Neural cell (in vitro differentiated cells): ENCODE results near the gene COL17A1. TPM values are rescaled to one million over a fixed set of nuclear protein-coding genes. Genes with fewer than 3 reads are reported as not detected.

Experiments
- H2AFZ ChIP-seq: fragments of 200-600, 300-800 bp; sonication (generic), shearing (Covaris generic); 2 replicates; pipeline ENCODE4 v1.6.0; 2014; ENCODE audit warnings: low read depth, mild to moderate bottlenecking, antibody characterized with exemption, low read length, moderate library complexity
- H3F3A ChIP-seq: fragments of 200-600 bp; shearing (Covaris generic); 2 replicates; pipeline ENCODE4 v1.6.1; 2016; ENCODE audit warnings: mild to moderate bottlenecking, moderate library complexity, mixed read lengths, antibody characterized with exemption, low read length; ENCODE audit not compliant: insufficient read depth, poor library complexity, severe bottlenecking
- H3K27ac ChIP-seq: fragments of 200-600, 300-800 bp; sonication (generic), shearing (Covaris generic); 2 replicates; pipeline ENCODE4 v1.5.1; 2014; ENCODE audit warnings: mild to moderate bottlenecking, low read length, moderate library complexity
- H3K27me3 ChIP-seq: fragments of 300-800, 200-600 bp; sonication (generic), shearing (Covaris generic); 2 replicates; pipeline ENCODE4 v1.6.0; 2014; ENCODE audit warnings: mild to moderate bottlenecking, low read depth, low read length, moderate library complexity; ENCODE audit not compliant: insufficient read depth
- H3K36me3 ChIP-seq: fragments of 300-800, 200-600 bp; sonication (generic), shearing (Covaris generic); 2 replicates; pipeline ENCODE4 v1.5.1; 2014; ENCODE audit warnings: mild to moderate bottlenecking, antibody characterized with exemption, low read length, moderate library complexity; ENCODE audit not compliant: insufficient read depth
- H3K4me2 ChIP-seq: fragments of 300-800, 200-600 bp; sonication (generic), shearing (Covaris generic); 2 replicates; pipeline ENCODE4 v1.6.0; 2014; ENCODE audit warnings: mild to moderate bottlenecking, low read length
- H3K4me3 ChIP-seq: fragments of 300-800, 200-600 bp; sonication (generic), shearing (Covaris generic); 2 replicates; pipeline ENCODE4 v1.5.1; 2014; ENCODE audit warnings: mild to moderate bottlenecking, low read length, moderate library complexity
- H3K79me2 ChIP-seq: fragments of 200-600 bp; shearing (Covaris generic); replicated peaks from 2 replicates; pipeline ENCODE4 v1.6.0; 2014; ENCODE audit warnings: mild to moderate bottlenecking, low read length, moderate library complexity; ENCODE audit not compliant: insufficient read depth
- H3K9ac ChIP-seq: fragments of 300-800, 200-600 bp; sonication (generic), shearing (Covaris generic); 2 replicates; pipeline ENCODE4 v1.6.1; 2016; ENCODE audit warnings: mild to moderate bottlenecking, low read length, mixed read lengths
- H3K9me2 ChIP-seq: fragments of 200-600 bp; shearing (Covaris generic); 2 replicates; pipeline ENCODE4 v1.6.1; 2016; ENCODE audit warnings: mild to moderate bottlenecking, low read length, mixed read lengths; ENCODE audit not compliant: insufficient read depth
- H3K9me3 ChIP-seq: fragments of 200-600, 300-800 bp; sonication (generic), shearing (Covaris generic); 2 replicates; pipeline ENCODE4 v1.6.1; 2016; ENCODE audit warnings: mild to moderate bottlenecking, mixed run types, low read length, moderate library complexity, mixed read lengths
- H4K20me1 ChIP-seq: fragments of 200-600 bp; shearing (Covaris generic); 2 replicates; pipeline ENCODE4 v1.6.1; 2016; ENCODE audit warnings: mild to moderate bottlenecking, mixed run types; ENCODE audit not compliant: insufficient read depth
- CTCF ChIP-seq: fragments of 450-650 bp; IDR thresholded peaks from 2 replicates; pipeline ENCODE4 v1.5.1; 2014; ENCODE audit warnings: antibody characterized with exemption, mild to moderate bottlenecking, moderate library complexity; ENCODE audit not compliant: poor library complexity, severe bottlenecking
- EP300 ChIP-seq: fragments of 450-650 bp; conservative IDR thresholded peaks from 2 replicates; pipeline ENCODE4 v1.6.1; 2014; ENCODE audit warnings: antibody characterized with exemption, mild to moderate bottlenecking, moderate library complexity; ENCODE audit not compliant: poor library complexity, severe bottlenecking
- EZH2 ChIP-seq: fragments of 200-600, 300-800 bp; shearing (Covaris generic), sonication (generic); IDR thresholded peaks from 2 replicates; pipeline ENCODE4 v1.6.1; 2014; ENCODE audit warnings: antibody characterized with exemption, low read length, borderline replicate concordance, mild to moderate bottlenecking; ENCODE audit not compliant: insufficient read depth, poor library complexity, severe bottlenecking
- MXI1 ChIP-seq: fragments of 450-650 bp; conservative IDR thresholded peaks from 2 replicates; pipeline ENCODE4 v1.6.1; 2014; ENCODE audit warnings: antibody characterized with exemption, mild to moderate bottlenecking; ENCODE audit not compliant: poor library complexity, severe bottlenecking
- POLR2AphosphoS5 ChIP-seq: IDR thresholded peaks from 2 replicates; pipeline ENCODE4 v1.6.1; 2012
- RAD21 ChIP-seq: fragments of 450-650 bp; conservative IDR thresholded peaks from 2 replicates; pipeline ENCODE4 v1.6.1; 2014; ENCODE audit warnings: antibody characterized with exemption, mild to moderate bottlenecking, moderate library complexity
- SMC3 ChIP-seq: fragments of 450-650 bp; conservative IDR thresholded peaks from 2 replicates; pipeline ENCODE4 v1.6.1; 2014; ENCODE audit warnings: antibody characterized with exemption, mild to moderate bottlenecking, moderate library complexity; ENCODE audit not compliant: poor library complexity
- TAF1 ChIP-seq: IDR thresholded peaks from 2 replicates; pipeline ENCODE4 v1.6.1; 2012; ENCODE audit warnings: low read depth
- polyA plus RNA-seq: library from polyadenylated mRNA; depleted of rRNA; stranded (reverse); fragments of >200 nt; gene quantifications from 2 replicates; pipeline ENCODE4 v1.2.3, GENCODE V29; 2014
- TF ChIP-seq, protein P1 (sequence below): IDR thresholded peaks from 2 replicates; pipeline ENCODE4 v1.6.1; 2012; ENCODE audit warnings: borderline replicate concordance

The COL17A1 gene
- polyA plus RNA-seq, 1 donor from 2014 or later: not detected

DNA sequence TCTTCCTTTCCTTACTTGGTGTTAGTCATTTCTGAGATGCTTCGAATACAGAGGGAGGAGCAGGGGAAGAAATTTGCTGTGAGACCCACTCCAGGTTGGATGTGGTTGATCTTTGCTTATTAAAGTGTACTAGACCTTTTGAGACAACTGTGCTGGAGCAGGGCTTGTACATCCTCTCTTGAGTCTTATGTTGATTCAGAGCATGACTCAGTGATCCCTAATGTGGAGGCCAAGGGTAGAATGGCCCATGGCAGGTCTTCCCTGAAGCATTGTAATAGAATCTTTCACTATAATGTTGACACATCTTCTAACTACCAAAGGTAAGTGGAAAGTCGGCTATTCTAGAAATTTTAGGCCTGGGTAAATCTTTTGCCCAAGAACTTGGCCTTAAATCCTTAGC, 19.2 kb upstream of the COL17A1 start:
- Histone ChIP-seq H3K4me2 (no peak overlapping the region), H3F3A (no peaks in the 10 kb centered on the region), H3K4me3 (no peak overlapping the region), H3K27me3 (no peaks in the 10 kb centered on the region), H3K9me3 (peaks cover 4% of the 10 kb centered on the region), H3K9ac (no peak overlapping the region), H3K27ac (no peak overlapping the region), H3K79me2 (no peaks in the 10 kb centered on the region), H2AFZ (no peak overlapping the region), H3K9me2 (no peaks in the 10 kb centered on the region), H4K20me1 (no peaks in the 10 kb centered on the region), H3K36me3 (no peaks in the 10 kb centered on the region)
- TF ChIP-seq TAF1: no peak

DNA sequence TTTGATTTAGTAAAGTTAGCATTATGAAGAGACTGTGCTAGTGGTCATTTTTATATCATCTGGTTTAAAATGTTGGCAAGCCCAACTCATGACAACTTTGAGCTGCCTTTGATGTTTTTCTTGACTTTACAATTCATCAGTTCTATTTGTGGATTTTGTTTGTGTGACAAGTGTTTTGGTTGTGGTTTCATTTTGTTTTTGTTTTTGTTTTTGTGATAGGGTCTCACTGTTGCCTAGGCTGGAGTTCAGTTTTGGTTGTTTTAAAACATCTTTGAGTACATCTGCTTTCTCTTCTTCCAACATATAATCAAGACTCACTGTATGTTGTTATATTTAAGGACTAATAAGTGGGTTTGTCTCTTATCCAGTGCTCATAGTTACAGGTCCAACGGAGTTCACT, 18.7 kb upstream of the COL17A1 start:
- TF ChIP-seq, protein P1, sequence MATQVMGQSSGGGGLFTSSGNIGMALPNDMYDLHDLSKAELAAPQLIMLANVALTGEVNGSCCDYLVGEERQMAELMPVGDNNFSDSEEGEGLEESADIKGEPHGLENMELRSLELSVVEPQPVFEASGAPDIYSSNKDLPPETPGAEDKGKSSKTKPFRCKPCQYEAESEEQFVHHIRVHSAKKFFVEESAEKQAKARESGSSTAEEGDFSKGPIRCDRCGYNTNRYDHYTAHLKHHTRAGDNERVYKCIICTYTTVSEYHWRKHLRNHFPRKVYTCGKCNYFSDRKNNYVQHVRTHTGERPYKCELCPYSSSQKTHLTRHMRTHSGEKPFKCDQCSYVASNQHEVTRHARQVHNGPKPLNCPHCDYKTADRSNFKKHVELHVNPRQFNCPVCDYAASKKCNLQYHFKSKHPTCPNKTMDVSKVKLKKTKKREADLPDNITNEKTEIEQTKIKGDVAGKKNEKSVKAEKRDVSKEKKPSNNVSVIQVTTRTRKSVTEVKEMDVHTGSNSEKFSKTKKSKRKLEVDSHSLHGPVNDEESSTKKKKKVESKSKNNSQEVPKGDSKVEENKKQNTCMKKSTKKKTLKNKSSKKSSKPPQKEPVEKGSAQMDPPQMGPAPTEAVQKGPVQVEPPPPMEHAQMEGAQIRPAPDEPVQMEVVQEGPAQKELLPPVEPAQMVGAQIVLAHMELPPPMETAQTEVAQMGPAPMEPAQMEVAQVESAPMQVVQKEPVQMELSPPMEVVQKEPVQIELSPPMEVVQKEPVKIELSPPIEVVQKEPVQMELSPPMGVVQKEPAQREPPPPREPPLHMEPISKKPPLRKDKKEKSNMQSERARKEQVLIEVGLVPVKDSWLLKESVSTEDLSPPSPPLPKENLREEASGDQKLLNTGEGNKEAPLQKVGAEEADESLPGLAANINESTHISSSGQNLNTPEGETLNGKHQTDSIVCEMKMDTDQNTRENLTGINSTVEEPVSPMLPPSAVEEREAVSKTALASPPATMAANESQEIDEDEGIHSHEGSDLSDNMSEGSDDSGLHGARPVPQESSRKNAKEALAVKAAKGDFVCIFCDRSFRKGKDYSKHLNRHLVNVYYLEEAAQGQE: no peak
- TF ChIP-seq MXI1 (no peak), EP300 (no peak), SMC3 (no peak), TAF1 (no peak), RAD21 (no peak), POLR2AphosphoS5 (no peak), CTCF (no peak), EZH2 (no peak)
- Histone ChIP-seq H3K27me3 (no peaks in the 10 kb centered on the region), H3K9me2 (no peaks in the 10 kb centered on the region), H3K27ac (no peak overlapping the region), H3K9ac (no peak overlapping the region), H3K36me3 (no peaks in the 10 kb centered on the region), H3K9me3 (peaks cover 4% of the 10 kb centered on the region), H3K79me2 (no peaks in the 10 kb centered on the region), H3F3A (no peaks in the 10 kb centered on the region), H3K4me2 (no peak overlapping the region), H3K4me3 (no peak overlapping the region), H2AFZ (no peak overlapping the region), H4K20me1 (no peaks in the 10 kb centered on the region)

DNA sequence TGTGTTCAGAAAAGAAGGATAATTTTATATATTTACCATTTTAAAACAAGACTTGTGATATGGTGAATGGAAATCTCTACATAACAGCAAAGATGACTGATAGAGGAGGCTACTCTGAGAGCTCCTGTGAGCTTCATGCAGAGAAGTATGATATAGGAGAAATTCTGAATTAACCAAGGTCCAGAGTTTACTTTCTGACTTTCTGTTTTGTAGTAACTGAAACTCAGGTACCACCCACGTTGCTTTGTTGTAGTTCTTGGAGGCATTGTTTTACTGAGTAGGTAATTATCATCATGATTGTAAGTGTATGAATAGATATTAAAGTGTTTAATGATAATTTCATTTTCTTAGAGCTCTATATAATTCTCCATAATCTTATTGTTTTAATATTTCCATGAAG, 18.3 kb upstream of the COL17A1 start:
- no peak overlapping the region for H3K4me2 ChIP-seq
- H3K9me3 ChIP-seq: peaks cover 4% of the 10 kb centered on the region
- H4K20me1 ChIP-seq: no peaks in the 10 kb centered on the region
- no peak overlapping the region for H3K27ac ChIP-seq
- H3K9me2 ChIP-seq: no peaks in the 10 kb centered on the region
- H3K4me3 ChIP-seq: no peak overlapping the region
- H3K9ac ChIP-seq: no peak overlapping the region
- TF ChIP-seq SMC3: no peak
- TF ChIP-seq, protein P1: no peak
- no peaks in the 10 kb centered on the region for H3F3A ChIP-seq
- H3K27me3 ChIP-seq: no peaks in the 10 kb centered on the region
- H3K36me3 ChIP-seq: no peaks in the 10 kb centered on the region
- no peak overlapping the region for H2AFZ ChIP-seq
- no peaks in the 10 kb centered on the region for H3K79me2 ChIP-seq
